GM11168 (cell line): ENCODE data around the gene AMZ1.
"Not testable (repeated sequence)": the region's sequence is repeated elsewhere in the genome, so short reads cannot be mapped to it uniquely, and the experiment has no call there.

Source experiments
- in situ Hi-C: fragments of 300-500 bp; cut with MboI; formaldehyde crosslinking; loops from one replicate; pipeline ENCODE4 v1.12.0; 2022; ENCODE audit warnings: low sequenced_read_pairs; ENCODE audit not compliant: unreplicated experiment

The AMZ1 gene

DNA sequence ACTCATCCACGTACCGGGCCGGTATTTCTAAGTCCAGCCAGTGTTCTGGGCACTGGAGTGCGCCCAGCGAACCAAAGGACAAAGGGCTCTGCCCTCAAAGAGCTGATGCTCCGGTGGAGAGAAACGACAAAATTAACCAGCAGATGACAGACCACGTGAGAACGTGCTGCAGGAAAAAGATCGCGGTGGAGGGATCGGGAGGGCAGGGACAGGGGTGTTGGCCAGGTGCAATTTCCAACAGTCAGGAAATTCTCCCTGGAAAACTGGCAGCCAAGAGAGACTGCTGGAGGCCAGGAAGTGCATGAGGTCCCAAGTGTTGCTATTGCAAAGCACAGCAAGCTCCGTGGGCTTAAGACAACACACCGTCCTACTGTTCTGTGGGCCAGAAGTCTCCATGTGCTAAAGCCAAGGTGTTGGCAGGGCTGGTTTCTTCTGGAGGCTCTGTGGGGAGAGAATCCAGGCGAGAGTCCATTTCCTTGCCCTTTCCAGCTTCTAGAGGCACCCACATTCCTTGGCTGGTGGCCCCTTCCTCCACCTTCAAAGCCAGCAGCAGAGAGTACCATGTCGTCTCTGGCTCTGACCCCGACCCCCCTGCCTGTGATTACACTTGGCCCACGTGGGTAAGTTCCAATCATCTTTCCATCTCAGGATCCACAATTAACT lies 21.3 kb upstream of the AMZ1 start:
- in situ Hi-C loops, result no loop called here

DNA sequence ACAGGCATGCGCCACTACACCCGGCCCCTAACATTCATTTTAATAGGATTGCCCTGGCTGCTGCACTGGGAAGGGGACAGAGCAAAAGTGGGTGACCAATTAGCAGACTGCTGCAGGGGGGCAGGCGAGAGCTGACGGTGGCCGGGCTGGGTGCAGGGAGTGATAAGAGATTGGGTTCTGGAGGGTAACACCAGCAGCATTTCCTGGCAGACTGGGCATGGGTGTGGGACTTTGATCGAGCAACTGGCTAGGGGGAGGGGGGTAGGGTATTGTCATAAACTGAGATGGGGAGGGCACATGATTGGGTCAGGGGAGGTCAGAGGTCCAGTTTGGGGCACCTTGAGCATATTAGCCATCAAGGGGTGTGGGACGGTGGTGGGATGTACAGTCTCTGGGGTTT lies 20.2 kb upstream of the AMZ1 start:
- in situ Hi-C loops, result no loop called here

DNA sequence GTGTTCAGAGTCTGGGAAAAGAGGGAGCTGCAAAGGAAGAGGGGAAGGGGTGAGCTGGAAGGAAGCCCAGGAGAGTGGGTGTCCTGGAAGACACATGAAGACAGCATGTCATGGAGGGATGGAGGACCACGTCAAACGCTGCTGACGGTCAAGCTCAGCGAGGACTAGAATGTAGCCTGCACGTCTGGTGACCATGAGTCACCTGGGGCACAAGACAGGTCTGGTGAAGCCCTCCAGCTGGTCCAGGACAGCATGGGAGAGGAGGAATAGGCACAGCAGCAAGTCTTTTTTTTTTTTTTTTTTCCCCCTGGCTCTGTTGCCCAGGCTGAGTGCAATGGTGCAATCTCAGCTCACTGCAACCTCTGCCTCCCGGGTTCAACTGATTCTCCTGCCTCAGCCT lies 19.6 kb upstream of the AMZ1 start:
- in situ Hi-C loops, result no loop called here

DNA sequence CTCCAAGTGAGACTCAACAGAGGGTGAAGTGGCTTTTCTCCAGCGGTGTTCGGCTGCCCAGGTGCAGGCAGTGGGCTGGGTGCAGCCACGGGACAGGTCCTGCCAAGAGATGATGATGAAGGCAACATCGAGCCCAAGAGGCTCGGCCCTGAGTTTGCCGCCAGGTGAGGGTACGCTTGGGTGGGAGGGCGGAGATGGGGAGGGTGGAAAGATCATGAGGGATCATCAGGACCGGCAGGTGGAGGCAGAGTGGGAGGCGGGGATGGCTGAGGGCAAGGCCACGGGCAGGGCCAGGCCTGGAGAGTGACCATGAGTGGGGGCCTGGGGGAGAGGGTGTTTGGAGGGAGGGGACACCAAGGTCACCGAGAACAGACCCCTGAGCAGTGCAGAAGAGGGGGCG lies 17.8 kb upstream of the AMZ1 start:
- in situ Hi-C loops, result no loop called here

DNA sequence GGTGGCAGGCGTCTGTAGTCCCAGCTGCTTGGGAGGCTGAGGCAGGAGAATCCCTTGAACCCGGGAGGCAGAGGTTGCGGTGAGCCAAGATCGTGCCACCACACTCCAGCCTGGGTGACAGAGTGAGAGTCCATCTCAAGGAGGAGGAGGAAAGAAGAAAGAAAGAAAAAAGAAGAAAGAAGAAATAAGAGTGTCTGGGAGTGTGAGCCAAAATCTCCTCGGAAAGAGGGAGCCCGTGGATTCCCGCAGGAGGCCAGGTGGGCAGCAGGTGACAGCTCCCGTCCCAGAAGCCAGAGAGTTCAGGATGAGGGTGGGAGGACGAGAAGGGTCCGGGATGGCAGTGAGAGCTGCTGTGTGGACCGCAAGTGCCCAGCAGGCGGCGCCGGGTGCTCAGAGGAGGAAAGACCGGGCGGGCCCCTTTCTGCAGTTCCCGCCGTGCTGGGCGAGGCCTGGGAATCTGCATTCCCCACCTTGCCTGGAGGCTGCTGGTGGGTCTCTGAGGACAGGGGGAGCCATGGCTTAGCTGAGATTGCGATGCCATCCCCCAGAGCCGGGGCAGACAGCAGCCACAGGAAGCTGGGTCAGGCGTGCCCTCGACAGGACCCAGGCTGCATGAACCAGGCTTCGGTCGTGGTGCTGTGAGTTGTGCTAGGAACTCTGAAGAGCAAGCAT lies 17.1 kb upstream of the AMZ1 start:
- in situ Hi-C loops, result no loop called here

DNA sequence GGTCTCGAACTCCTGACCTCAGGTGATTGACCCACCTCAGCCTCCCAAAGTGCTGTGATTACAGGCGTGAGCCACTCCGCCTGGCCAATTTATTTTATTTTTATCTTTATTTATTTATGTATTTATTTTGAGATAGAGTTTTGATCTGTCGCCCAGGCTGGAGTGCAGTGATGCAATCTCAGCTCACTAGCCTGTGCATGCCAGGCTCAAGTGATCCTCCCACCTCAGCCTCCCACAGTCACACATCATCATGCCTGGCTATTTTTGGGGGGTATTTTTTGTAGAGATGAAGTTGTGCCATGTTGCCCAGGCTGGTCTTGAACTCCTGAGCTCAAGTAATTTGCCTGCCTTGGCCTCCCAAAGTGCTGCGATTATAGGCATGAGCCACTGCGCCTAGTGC lies 14.8 kb upstream of the AMZ1 start:
- in situ Hi-C loops, result not testable (repeated sequence)

DNA sequence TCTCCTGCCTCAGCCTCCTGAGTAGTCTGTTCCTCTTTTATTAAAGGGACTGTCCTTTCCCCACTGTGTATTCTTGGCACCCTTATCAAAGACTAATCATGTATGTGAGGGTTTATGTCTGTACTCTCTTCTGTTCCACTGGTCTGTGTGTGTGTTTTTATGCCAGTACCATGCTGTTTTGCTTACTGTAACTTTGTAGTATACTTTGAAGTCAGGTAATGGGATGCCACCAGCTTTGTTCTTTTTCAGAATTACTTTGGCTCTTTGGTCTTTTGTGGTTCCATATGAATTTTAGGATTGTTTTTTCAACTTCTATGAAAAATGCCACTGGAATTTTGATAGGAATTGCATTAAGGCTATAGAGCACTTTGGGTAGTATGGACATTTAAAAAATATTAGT lies 14.1 kb upstream of the AMZ1 start:
- in situ Hi-C loops, result no loop called here

DNA sequence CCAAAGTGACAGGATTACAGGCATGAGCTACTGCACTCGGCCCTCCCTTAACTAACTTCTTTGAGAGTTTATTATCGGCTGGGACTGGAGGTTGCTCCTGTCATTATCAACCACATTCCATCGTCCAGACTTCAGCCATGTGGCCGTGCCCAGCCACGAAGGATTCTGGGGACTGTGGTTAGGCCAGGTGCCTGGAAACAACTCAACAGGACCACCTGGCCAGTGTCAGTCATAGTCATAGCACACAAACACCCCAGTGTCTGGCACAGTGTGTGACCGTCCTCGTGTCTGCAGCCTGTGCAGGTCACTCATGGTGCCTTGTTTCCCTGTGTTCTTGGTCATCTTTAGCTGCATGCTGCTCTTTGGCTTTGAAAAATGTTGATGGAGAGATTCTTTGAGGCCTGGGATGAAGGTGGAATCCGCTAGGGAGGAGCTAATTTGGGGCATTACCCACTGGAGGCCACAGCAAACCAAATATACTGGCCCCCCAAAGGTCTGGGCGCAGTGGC lies 12.7 kb upstream of the AMZ1 start:
- in situ Hi-C loops, result loop anchor here (5.0 kb wide), 1 partner anchor 138 kb away; no protein-coding TSS in a partner anchor

DNA sequence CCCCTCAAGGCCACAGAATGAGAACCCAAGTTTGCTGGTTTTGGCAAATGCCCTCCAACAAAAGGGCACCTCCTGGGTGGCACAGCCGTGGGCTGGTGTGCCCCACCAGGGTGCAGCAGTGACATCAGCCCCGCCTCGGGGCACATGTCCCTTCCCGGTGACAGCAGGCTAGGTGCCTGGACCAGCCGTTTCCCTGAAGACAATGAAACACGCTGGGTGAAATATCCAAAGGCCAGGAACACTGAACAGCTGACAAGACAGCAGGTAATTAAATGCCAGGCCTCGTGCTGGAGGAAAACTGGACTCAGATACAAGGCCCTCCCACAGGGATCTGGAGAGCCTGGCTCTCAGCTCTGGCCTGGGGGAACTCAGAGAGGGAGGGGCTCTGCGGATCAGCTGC lies 11.4 kb upstream of the AMZ1 start:
- in situ Hi-C loops, result loop anchor here (5.0 kb wide), 1 partner anchor 139 kb away; no protein-coding TSS in a partner anchor

DNA sequence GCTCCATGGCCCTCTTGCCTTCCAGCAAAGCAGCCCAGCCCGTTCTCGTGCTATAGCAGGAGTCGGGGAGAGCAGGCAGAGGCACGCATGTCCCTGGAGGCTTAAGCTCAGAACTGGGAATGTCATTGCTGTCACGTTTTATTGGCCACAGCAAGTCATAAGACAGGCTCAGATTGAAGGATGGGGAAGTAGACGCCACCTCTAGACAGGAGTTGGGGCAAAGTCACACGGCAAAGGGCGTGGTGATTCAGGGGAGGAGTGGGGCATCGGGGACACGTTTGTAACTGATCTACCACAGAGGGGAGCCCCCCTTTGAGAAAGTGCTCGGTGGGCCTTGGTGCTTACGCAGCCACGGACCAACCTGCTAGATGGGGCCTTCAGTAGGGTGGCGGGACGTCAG lies 9.5 kb upstream of the AMZ1 start:
- in situ Hi-C loops, result loop anchor here (5.0 kb wide), 1 partner anchor 141 kb away; no protein-coding TSS in a partner anchor

DNA sequence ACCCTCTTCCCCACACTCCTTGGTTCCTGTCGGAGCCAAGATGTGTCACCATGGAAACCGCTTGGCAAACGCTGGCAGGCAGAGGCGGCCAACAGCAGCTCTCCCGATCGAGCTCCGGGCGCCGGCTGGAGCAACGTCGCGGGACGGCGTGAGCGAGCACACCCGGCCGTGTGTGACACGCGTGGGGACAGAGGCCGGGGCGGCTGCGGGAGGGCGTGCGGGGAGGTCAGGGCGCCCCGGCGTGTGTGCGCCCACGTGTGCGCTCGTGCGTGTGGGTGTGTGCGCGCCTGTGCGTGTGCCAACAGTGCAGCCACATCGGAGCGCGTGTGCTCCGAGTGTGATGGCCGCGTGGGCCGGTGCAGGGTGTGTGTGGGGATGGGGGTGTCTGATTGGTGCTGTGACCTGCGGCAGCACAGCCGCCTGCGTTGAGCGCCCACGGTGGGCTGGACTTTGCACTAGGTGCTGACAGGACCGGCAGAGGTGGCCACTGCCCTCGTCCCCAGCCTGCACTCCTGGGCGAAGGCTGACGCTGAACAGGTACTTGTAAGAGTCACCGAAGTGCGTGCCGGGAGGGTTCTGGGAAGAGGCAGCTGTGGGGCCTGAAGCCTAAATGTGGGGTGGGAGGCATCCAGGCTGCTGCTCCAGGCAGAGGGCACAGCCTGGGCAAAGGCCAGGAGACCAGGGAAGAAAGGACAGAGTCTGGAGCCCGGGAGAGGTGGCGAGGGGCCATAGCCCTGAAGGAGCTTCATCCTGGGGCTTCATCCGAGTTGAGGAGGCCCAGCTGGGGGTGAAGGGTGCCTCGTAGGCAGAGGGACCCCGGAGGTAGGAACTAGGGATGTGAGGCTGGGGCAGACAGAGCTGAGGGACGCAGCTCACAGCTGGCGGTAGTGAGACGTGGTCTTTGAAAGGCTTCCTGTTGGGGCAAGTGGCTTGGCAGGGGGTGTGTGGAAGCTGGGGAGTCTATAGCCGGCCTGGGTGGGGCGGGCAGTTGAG lies 8.6 kb upstream of the AMZ1 start:
- in situ Hi-C loops, result loop anchor here (5.0 kb wide), 1 partner anchor 142 kb away; no protein-coding TSS in a partner anchor

DNA sequence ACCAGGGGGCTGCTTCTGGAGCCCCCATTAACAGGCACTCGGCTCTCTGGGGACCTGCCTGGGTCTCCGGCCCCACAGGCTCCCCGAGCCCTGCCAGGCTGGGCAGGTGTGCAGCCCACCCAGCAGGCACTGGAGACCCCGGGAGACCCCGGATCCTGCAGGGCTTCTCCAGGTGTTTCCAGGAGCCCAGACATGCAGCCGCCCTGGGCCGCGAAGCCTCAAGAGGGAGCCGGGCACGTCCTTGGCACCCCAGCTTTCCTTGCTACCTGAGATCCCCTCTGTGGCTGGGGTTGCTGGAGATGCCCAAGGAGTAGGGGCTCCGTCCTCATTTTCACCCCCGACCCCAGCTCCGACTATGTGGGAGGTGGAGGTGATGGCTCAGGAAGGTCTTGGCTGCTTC lies 7.7 kb upstream of the AMZ1 start:
- in situ Hi-C loops, result no loop called here

DNA sequence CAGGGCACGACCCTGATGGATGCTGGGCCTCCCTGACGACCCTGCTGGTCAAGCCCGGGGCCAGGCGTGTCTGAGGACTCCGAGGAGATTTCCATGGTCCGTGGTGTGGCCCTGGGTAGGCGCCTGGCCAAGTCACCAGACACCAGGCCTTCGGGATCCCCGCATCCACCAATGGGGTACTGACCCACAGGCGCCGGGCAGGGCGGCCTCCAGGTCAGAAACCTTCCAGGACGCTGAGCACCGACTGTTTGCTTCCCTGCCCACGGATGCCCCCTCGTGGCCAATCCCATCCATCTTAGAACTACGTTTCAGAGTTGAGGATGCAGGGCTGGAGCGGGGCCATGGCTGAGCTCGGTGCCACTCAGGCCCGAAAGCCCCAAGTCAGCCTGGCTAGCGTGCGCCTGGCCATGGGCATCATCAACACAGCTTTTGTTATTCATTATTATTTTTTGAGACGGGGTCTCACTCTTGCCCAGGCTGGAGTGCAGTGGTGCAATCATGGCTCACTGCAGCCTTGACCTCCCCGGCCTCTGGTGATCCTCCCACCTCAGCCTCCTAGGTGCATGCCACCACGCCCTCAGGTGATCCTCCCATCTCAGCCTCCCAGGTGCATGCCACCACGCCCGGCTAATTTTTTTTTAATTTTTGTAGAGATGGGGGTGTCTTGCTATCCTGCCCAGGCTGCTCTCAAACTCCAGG lies 7.1 kb upstream of the AMZ1 start:
- in situ Hi-C loops, result no loop called here

DNA sequence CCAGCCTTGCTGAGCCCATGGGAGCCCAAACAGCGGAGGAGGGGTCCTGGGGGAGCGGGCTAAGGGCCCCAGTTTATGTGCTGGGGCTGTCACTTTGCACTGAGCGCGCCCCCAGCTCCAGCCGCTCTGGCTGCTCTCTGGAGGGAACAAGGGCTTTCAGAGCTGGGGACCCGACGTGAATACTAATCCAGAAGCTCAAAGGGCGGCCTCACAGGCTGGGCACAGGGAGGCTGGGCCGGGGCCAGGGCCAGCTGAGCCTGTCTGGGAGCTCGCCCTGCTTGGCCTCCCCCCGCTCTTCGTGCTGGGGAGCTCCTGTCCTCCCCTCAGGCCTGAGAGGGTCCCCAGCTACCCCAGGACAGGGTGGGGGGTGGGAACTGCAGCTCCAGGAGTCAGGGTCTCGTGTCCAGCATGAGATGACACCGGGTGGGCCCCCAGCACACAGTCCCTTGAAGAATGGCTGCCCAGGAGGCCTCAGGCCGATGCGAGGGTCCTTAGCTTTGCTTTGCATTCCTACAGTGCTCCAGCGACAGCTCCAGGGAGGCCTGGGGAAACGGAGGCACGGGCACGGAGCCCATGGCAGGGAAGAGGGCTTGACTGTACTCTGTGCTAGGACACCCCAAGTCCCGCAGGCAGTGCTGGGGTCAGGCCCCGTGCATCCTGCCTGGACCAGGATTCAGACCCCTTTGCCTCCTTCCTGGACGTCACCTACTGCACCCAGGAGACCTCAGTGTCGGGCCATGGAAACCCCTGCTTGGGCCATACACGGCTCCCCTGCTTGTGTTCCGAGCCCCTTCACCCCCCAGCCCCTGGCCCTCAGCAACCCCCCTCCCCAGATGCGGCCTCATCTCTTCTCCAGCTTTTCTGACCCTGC lies 5.8 kb upstream of the AMZ1 start:
- in situ Hi-C loops, result no loop called here

DNA sequence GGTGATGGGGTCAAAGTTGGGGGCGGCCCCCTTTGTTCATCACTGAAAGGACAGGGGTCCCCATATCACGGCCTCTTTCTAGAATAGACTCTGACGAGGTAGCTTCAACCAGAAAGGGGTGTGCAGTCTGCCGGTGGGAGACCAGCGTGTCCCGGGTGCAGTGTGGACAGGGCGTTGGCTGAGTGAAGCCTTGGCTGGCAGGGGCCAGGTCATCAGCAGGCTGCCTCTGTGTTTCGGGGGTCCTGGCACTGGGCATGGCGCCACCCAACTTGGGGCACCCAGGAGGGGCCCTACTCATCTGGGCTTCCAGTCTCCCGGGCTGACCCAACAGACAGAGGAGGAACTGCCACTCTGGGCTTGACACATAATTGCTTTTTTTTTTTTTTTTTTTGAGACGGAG lies 3.5 kb upstream of the AMZ1 start:
- in situ Hi-C loops, result no loop called here

DNA sequence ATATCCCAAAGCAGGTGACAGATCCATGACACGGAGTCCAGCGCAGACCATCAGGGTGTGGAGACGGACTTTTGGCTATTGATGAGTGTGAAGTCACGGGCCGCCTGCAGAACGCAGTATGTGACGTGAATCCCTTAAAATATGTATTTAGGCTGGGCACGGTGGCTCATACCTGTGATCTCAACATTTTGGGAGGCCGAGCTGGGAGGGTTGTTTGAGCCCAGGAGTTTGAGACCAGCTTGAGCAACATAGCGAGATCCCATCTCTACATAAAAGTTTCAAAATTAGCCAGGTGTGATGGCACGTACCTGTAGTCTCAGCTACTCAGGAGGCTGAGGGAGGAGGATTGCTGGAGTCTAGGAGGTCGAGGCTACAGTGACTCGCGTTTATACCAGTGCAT lies 1.9 kb upstream of the AMZ1 start:
- in situ Hi-C loops, result no loop called here

DNA sequence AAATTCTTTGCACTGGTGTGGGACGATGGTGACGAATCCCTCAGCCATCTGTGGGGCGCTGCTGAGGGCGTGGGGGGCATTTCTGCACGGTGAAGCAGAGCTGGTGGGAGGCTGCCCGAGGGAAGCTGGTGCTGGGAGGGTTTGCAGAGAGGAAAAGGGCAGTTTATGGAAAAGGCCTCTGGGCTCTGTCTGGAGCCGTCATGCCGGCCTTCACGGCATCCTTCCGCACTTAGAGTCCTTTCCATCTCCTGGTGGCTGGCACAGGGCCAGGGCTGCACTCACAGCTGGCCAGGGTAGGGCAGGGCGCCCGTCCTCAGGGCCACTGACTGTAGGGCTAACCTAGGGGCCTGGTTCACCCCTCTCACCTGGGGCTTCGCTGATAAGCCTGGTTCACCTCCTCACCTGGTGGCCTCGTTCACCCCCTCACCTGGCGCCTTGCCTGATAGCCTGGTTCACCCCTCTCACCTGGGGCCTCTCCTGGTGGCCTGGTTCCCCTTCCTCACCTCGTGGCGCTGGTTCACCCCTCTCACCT lies 598 bp upstream of the AMZ1 start:
- in situ Hi-C loops, result no loop called here

DNA sequence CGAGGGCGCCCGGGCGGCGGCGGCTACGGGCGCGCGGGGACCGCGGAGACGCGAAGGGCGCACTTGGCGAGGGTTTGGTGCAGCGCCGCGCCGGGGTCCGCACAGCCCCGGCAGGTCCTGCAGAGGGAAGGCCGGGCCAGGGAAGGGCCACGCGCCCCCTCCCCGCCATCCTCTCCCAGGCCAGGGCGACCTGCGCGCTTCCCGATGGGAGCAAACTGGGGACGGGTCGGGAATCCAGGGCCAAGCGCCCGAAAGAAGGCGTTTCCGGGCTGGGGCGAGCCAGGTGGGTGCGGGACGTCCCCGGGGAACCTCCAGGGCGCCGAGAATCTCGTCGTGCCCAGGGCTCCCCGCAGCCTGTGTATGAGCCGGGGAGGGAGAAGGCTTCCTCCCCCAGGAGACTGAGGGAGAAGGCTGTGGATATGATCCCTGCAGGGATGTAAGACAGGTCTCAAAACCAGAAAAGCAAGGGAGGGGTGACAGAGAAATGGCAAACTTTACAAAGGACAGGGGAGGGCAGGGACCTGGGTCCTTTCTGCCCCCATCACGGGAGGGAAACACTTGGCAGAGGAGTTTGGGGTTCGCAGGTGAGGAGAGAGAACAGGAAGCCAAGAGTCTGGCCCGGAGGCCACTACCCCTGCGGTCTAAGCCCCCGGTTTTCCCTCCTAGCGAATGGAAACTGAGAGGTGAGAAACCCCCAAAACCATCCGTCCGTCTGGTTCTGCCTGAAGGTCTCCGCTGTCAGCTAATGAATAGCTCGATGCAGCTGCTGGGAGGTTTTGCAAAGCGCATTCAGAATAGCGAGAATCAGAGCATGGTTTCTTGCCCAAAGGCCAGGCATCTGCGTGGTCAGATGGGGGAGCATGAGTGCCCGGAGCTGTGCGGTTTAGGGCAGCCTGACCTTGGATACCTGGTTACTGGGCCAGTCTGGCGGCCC lies 674 bp downstream of the AMZ1 start:
- in situ Hi-C loops, result no loop called here
